HG03025 (cell line): ENCODE results near the gene CSF3R.
"Not testable (repeated sequence)": the region's sequence is repeated elsewhere in the genome, so short reads cannot be mapped to it uniquely, and the experiment has no call there.

ENCODE experiments used
- ATAC-seq: cut with Tn5 transposase; IDR thresholded peaks from one replicate; pipeline ENCODE4 v1.9.1; 2021; ENCODE audit warnings: mild to moderate bottlenecking, moderate library complexity; ENCODE audit not compliant: unreplicated experiment, low FRiP score

CSF3R gene

DNA sequence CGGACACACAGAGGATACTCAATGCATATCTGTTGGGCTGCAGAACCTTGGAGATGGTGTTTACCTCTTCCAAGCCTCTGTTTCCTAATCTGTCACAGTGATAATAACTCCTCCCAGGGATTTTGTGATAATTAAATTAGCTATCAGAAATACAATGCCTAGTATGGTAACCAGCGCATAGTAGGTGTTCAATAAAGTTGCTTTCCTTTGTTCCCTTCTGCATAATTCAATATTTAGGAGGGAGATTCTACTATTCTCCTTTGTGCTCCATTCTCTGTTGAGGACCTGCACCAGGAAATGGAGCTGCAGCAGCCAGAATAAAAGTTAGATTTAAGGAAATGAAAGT, 3.4 kb upstream of the CSF3R start:
- no peak for ATAC-seq

DNA sequence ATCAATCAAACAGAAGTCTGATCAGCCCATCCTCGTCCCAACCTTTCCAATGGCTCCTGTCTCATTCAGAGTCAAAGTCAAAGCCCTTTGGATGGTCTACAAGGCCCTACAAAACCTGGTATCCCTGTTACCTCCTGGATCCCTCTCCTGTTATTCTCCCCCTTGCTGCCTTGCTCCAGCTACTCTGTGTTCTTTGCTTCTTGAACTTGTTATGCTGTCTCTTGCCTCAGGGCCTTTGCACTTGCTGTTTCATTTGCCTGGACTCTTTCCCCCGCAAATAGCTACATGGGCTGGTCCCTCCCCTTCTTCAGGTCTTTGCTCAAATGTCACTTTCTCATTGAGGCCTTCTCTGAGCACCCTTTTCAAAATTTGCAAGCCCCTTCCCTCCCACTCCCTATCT, 1.4 kb upstream of the CSF3R start:
- no peak for ATAC-seq

GRCh38 chr1:36481771-36482723, 666 bp downstream of the CSF3R start:
- no peak for ATAC-seq

DNA sequence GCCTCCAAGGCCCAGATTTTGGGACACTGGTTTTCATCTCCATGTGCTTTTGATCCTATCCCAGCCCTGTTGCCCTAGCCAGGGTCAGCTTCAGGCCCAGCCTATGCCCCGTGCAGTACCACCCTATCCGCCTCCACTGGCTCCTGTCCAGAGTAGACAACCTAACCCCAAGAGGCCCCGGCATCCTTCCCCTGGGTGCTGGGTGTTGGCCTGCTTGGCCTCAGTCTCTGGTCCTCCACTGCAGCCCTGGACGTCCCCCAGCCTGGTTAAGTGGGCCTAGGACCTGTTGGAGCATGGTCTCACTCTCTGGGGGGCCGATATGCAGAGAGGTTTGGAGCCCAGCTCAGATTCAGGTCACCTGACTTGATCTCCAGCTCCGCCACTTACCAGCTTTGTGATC, 1.6 kb downstream of the CSF3R start:
- ATAC-seq, result no peak

DNA sequence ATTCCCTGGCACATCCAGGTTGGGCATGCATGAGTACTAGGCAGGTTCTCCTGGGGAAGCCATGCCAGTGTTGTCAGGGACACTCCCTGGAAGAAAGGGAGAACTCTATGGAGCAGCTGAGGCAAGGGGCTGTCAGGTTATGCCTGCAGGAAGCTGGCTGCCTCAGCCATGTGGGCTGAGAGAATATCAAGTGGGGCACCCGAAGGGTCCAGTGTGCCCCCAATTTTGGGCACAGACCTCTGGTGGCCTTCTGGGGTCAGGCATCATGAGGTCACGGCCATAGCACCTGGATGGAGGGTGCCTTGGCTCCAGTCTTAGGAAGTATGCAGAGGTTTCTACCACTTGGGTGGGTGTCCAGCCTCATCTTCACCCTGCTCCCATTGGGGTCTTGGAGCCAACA, 2.6 kb downstream of the CSF3R start:
- ATAC-seq, result no peak

- no peak for ATAC-seq
Observed at GRCh38 chr1:36479505-36480051, 3.1 kb downstream of the CSF3R start.

- not testable (repeated sequence) for ATAC-seq
Observed at GRCh38 chr1:36477615-36478014, 5.1 kb downstream of the CSF3R start.

DNA sequence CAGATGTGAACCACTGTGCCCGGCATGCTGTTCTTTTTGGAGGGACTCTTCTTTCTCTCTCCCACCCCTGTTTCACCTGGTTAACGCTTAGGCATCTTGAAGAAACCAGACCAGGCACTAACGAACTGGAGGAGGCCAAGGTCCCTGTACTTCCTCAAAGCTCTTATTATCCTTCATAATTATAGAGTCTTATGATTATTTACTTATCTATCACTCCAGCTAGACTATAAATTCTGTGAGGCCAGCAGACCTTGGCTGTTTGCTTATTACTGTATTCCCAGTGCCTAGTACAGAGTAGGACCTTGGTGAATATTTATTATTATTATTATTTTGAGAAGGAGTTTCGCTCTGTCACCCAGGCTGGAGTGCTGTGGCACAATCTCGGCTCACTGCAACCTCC, 5.8 kb downstream of the CSF3R start:
- no peak for ATAC-seq

- no peak for ATAC-seq
Observed at GRCh38 chr1:36475910-36476604, 6.7 kb downstream of the CSF3R start.

- ATAC-seq, result no peak
Observed at GRCh38 chr1:36475341-36475740, 7.4 kb downstream of the CSF3R start.

- no peak for ATAC-seq
Observed at GRCh38 chr1:36472656-36473055, 10.1 kb downstream of the CSF3R start.

DNA sequence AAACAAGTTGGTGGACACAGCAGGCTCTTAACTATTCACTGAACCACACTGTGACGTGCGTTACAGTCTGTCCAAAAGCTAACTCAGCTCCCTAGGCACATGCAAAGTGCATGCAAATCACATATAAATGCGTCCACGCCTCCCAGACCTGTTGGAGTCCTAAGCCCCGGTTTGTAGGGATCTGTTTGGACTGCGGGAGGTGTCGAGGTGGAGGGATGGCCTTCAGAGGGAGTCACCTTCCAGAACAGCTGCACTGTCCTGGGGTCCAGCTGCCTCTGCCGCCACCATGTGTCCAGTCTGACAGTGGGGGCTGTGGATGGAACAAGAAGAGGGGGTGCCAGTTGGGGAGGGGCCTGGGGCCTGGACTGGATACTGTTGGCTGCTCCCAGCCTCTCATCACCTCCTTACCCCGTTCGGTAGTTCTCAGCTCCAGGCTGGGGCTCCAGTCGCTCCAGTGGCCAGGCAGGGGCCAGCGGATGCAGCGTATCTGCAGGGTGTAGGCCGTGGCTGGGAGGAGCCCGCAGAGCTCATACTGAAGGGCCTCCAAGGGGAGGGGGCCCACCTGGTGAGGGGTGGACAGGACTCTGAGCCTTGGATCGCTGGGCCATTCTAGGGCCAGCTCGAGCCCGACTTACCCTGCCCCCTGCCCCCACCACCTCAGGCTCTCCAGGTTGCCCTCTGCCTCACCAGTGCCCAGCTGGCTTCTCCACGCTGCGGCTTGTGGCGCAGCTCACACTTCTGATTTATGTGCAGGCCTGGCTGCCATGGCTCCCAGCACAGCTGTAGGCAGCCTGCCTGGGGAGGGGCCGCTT, 10.7 kb downstream of the CSF3R start:
- ATAC-seq, result no peak

DNA sequence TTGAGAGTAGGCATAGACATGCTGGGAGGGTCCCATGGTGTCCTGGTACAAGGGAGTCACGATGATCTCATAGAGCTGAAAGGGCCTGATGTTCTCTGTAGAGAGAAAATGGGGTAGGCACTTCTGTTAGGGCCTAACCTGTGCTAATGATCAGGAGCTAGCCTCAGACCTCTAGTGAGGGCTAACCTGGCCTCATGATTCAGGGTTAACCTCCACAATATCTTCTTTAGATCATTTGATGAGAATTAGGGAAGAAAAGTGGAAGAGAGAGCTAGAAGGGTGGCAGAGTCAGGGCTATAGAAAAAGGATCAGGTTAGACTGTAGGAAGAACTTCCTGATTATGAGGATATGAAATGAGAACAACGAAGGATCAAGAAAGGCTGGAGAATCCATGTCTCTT, 13.6 kb downstream of the CSF3R start:
- ATAC-seq, result no peak

GRCh38 chr1:36467700-36468455, 14.8 kb downstream of the CSF3R start:
- ATAC-seq, result no peak

- no peak for ATAC-seq
Observed at GRCh38 chr1:36467027-36467410, 15.7 kb downstream of the CSF3R start.

DNA sequence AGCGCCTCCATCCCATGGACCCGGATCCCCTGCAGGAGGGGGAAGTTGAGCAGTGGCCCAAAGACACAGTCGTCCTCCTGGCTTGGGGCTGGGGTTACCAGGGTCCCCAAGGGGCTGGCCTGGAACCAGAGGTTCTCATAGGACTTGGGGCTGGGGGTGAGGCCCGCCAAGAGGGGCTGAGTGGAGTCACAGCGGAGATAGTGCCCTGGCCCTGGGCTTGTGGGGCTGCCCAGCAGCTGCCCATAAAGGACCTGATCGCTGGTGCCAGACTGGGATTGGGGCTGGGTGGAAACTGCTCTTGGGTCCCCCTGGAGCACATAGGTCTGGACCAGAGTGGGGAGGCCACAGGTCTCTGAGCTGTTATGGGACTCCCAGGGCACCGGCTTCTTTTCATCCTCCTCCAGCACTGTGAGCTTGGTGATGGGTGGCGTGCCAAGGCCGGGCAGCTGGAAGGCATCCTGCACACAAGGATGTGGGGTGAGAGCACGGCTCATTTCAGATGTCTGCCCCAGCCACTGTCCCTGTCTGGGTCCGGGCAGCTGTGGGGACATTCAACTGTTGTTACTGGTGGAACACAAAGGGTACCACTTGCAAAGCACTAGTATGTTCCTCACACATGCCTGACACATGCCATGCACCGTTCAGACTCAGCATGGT, 16.2 kb downstream of the CSF3R start:
- ATAC-seq, result no peak

DNA sequence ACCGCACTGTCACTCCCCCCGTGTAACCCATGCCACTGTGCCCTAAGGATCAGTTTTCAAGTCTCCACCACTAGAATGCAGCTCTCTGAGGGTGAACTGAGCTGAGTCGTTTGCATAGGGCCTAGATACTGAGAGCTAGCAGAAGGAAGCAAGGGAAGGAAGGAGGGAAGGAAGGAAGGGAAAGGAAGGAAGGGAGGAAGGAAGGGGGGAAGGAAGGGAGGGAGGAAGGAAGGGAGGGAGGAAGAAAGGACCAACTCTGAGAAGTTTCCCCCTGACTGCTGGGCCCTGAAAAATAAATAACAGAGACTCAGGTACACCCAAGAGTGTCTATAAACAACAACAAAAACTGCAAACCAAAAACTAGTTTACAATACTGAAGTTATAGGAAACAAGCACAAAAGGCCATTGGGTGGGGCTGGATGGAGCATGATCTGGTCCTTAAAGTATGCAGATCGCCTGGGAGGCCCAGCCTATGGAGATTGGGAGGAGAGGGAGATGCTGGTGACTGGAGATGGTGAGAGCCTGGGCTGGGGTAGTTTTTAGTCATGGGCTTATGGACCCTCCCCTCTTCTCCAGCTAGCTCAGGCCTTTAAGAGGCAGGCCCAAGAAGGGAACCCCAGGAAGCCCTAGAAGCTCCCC, 16.9 kb downstream of the CSF3R start:
- ATAC-seq, result no peak

GRCh38 chr1:36464605-36465393, 17.9 kb downstream of the CSF3R start:
- peak; percentile 22 for ATAC-seq
